AG20443 (cell line): ENCODE measurements around the gene RABL2B.
"Not testable (repeated sequence)": the region's sequence is repeated elsewhere in the genome, so short reads cannot be mapped to it uniquely, and the experiment has no call there.

Source experiments
- DNase-seq: peaks from one replicate; pipeline ENCODE4 v3.0.0; 2012; ENCODE audit warnings: low spot score, mixed read lengths

RABL2B gene

GRCh38 chr22:50783033-50783879 is at the start of gene RABL2B:
Gene RABL2B (minus strand): TSS chr22:50783636. CDS start chr22:50782294, 1,342 bp downstream.
- DNase-seq: peak; percentile 92

GRCh38 chr22:50786936-50787335 is 3.5 kb upstream of the RABL2B start:
- DNase-seq: not testable (repeated sequence)

- not testable (repeated sequence) for DNase-seq
These were observed 1.9 kb upstream of the RABL2B start for GRCh38 chr22:50785289-50785688.

GRCh38 chr22:50783880-50784276 is 442 bp upstream of the RABL2B start:
- DNase-seq: not testable (repeated sequence)

- DNase-seq: not testable (repeated sequence)
These were observed 1.2 kb downstream of the RABL2B start for GRCh38 chr22:50782253-50782652.

GRCh38 chr22:50780244-50780643 is 3.2 kb downstream of the RABL2B start:
- not testable (repeated sequence) for DNase-seq

GRCh38 chr22:50777631-50778030 is 5.8 kb downstream of the RABL2B start:
- DNase-seq: not testable (repeated sequence)

GRCh38 chr22:50775132-50775531 is 8.3 kb downstream of the RABL2B start:
- DNase-seq: peak; percentile 37

GRCh38 chr22:50764288-50764687 is 19.1 kb downstream of the RABL2B start:
- DNase-seq: peak; percentile 2

GRCh38 chr22:50761829-50762228 is 21.6 kb downstream of the RABL2B start:
- DNase-seq: not testable (repeated sequence)

- DNase-seq: not testable (repeated sequence)
These were observed 23.7 kb downstream of the RABL2B start for GRCh38 chr22:50759597-50760341.

GRCh38 chr22:50756949-50757491 is 26.4 kb downstream of the RABL2B start:
- not testable (repeated sequence) for DNase-seq

- DNase-seq: not testable (repeated sequence)
These were observed 27.0 kb downstream of the RABL2B start for GRCh38 chr22:50756406-50756805.

GRCh38 chr22:50755251-50755650 is 28.2 kb downstream of the RABL2B start:
- DNase-seq: not testable (repeated sequence)

GRCh38 chr22:50749302-50750074 is 33.9 kb downstream of the RABL2B start:
- DNase-seq: not testable (repeated sequence)

- DNase-seq: not testable (repeated sequence)
These were observed 34.8 kb downstream of the RABL2B start for GRCh38 chr22:50748630-50749029.

GRCh38 chr22:50747521-50747920 is 35.9 kb downstream of the RABL2B start:
- not testable (repeated sequence) for DNase-seq

- DNase-seq: not testable (repeated sequence)
These were observed 39.0 kb downstream of the RABL2B start for GRCh38 chr22:50744424-50744823.

- not testable (repeated sequence) for DNase-seq
These were observed 42.7 kb downstream of the RABL2B start for GRCh38 chr22:50740714-50741113.

- no peak for DNase-seq
These were observed 43.5 kb downstream of the RABL2B start for GRCh38 chr22:50739894-50740293.

- no peak for DNase-seq
These were observed 44.2 kb downstream of the RABL2B start for GRCh38 chr22:50739279-50739691.
